GM18909 (cell line): ENCODE results near the gene CAPN12.

Experiments
- ATAC-seq: cut with Tn5 transposase; IDR thresholded peaks from one replicate; pipeline ENCODE4 v1.9.1; 2021; ENCODE audit warnings: mild to moderate bottlenecking; ENCODE audit not compliant: unreplicated experiment, poor library complexity

The CAPN12 gene

GRCh38 chr19:38739440-38740256, 4.6 kb downstream of the CAPN12 start:
- ATAC-seq: no peak

GRCh38 chr19:38737921-38738737, 6.1 kb downstream of the CAPN12 start:
- no peak for ATAC-seq

GRCh38 chr19:38737281-38737865, 6.9 kb downstream of the CAPN12 start:
- no peak for ATAC-seq

- ATAC-seq: no peak
Observed at GRCh38 chr19:38736413-38737280, 7.6 kb downstream of the CAPN12 start.

GRCh38 chr19:38736036-38736412, 8.2 kb downstream of the CAPN12 start:
- ATAC-seq: no peak

GRCh38 chr19:38735257-38735686, 9.0 kb downstream of the CAPN12 start:
- ATAC-seq: no peak

GRCh38 chr19:38734426-38735256, 9.6 kb downstream of the CAPN12 start:
- ATAC-seq: peak; percentile 39

- ATAC-seq: no peak
Observed at GRCh38 chr19:38734176-38734425, 10.2 kb downstream of the CAPN12 start.

- ATAC-seq: no peak
Observed at GRCh38 chr19:38733493-38734175, 10.6 kb downstream of the CAPN12 start.

- ATAC-seq: no peak
Observed at GRCh38 chr19:38733241-38733492, 11.1 kb downstream of the CAPN12 start.

GRCh38 chr19:38731654-38732301, 12.5 kb downstream of the CAPN12 start:
- no peak for ATAC-seq

GRCh38 chr19:38730731-38731589, 13.3 kb downstream of the CAPN12 start:
- no peak for ATAC-seq

- ATAC-seq: no peak
Observed at GRCh38 chr19:38730470-38730730, 13.9 kb downstream of the CAPN12 start.

GRCh38 chr19:38729653-38730469, 14.4 kb downstream of the CAPN12 start:
- no peak for ATAC-seq

- no peak for ATAC-seq
Observed at GRCh38 chr19:38728752-38729541, 15.3 kb downstream of the CAPN12 start.

- no peak for ATAC-seq
Observed at GRCh38 chr19:38727868-38728660, 16.2 kb downstream of the CAPN12 start.
